Kidney (tissue), 14 donors: ENCODE measurements around the gene KDM4C. TPM values are rescaled to one million over a fixed set of nuclear protein-coding genes. Genes with fewer than 3 reads are reported as not detected.
A peak's percentile ranks its signal among the peaks of the same experiment; 100 is the strongest.

Source experiments
- DNase-seq, 5 donors: peaks; one replicate each; pipeline ENCODE4 v3.0.0-alpha.2; 2013 to 2020
- FAIRE-seq: peaks from 2 replicates; lab custom pipeline; 2012; peaks lifted over from hg19 to GRCh38; lab: Jason Lieb, UNC
- H3K27ac ChIP-seq, 2 donors: one replicate each; pipeline ENCODE4 v1.7.0; 2013; ENCODE audit warnings: low read depth in 2 of 2, low read length in 2 of 2, inconsistent platforms in 1 of 2
- H3K27me3 ChIP-seq: one replicate; pipeline ENCODE4 v1.7.1; 2013; ENCODE audit warnings: low read length, inconsistent platforms; ENCODE audit not compliant: control insufficient read depth, insufficient read depth
- H3K36me3 ChIP-seq, 3 donors: one replicate each; pipeline versions ENCODE4 v1.7.0 to v1.7.1; 2013; ENCODE audit warnings: low read length in 3 of 3, control low read depth in 1 of 3, inconsistent platforms in 1 of 3; ENCODE audit not compliant: insufficient read depth in 3 of 3, control insufficient read depth in 2 of 3
- H3K4me1 ChIP-seq, 3 donors: one replicate each; pipeline versions ENCODE4 v1.7.0 to v1.7.1; 2013; ENCODE audit warnings: low read length in 3 of 3, inconsistent platforms in 1 of 3, low read depth in 1 of 3; ENCODE audit not compliant: control insufficient read depth in 2 of 3, insufficient read depth in 2 of 3
- H3K4me3 ChIP-seq, 3 donors: one replicate each; pipeline versions ENCODE4 v1.7.0 to v1.8.1; 2013; ENCODE audit warnings: low read length in 3 of 3, control low read depth in 1 of 3, inconsistent platforms in 1 of 3
- H3K9ac ChIP-seq, 3 donors: one replicate each; pipeline versions ENCODE4 v1.7.0 to v1.7.1; 2013; ENCODE audit warnings: low read length in 3 of 3, control low read depth in 1 of 3, inconsistent platforms in 1 of 3
- H3K9me3 ChIP-seq, 3 donors: one replicate each; pipeline versions ENCODE4 v1.7.0 to v1.7.1; 2013; ENCODE audit warnings: low read length in 3 of 3, control low read depth in 1 of 3, inconsistent platforms in 1 of 3; ENCODE audit not compliant: control insufficient read depth in 2 of 3, insufficient read depth in 1 of 3
- CTCF ChIP-seq: IDR thresholded peaks from 3 replicates; pipeline ENCODE4 v1.5.1; 2012; ENCODE audit warnings: mild to moderate bottlenecking, moderate library complexity, borderline replicate concordance; ENCODE audit not compliant: insufficient read depth; ENCODE audit errors: extremely low read depth
- intact Hi-C: fragments of 100-400 bp; cut with DNase I; formaldehyde crosslinking; loops from one replicate; pipeline ENCODE4 v1.11.1; 2022
- polyA plus RNA-seq: library from polyadenylated mRNA; stranded (reverse); fragments of 350-450 nt; fragmentation: Illumina TruSeq; extraction: RNeasy Lipid Tissue Mini Kit (QIAGEN cat#74804); gene quantifications from one replicate; pipeline ENCODE4 v1.2.3, GENCODE V29; 2014; ENCODE audit warnings: low read depth, low replicate concordance; ENCODE audit not compliant: insufficient read depth
- total RNA-seq: library from RNA; stranded (reverse); fragmentation: NEBNext Ultra II Directional; extraction: Animal tissue kit (Norgen Biotek cat#: 25700); gene quantifications from one replicate; pipeline ENCODE4 v1.2.1, GENCODE V29; 2021
- donor health status: control.
- donor health status: control.
- donor health status: control.
- donor health status: control.
- donor health status: control.
- donor health status: DM: yes; HTN: yes; CAD: no.
- donor health status: Normal renal cell carcinoma (clear cell type).

KDM4C gene
- total and polyA plus RNA-seq, 2 donors from 2014 or later, result 7.1 to 47.1 TPM

GRCh38 chr9:7009065-7009464 lies 251.3 kb downstream of the KDM4C start:
- Histone ChIP-seq H3K9me3 (no peaks in the 10 kb centered on the region), H3K4me1 (peaks cover 0 to 4% (median 2%) of the 10 kb centered on the region in 3 donors), H3K27ac (no peak overlapping the region), H3K9ac (no peak overlapping the region), H3K4me3 (no peak overlapping the region), H3K36me3 (peaks cover 0 to 12% (median 4%) of the 10 kb centered on the region in 3 donors), H3K27me3 (no peaks in the 10 kb centered on the region)
- DNase-seq (no peak), FAIRE-seq (no peak)
- intact Hi-C loops, result no loop called here
- TF ChIP-seq CTCF, result no peak

- H3K9ac ChIP-seq, result no peak overlapping the region
- no peaks in the 10 kb centered on the region for H3K27me3 ChIP-seq
- TF ChIP-seq CTCF, result no peak
- H3K36me3 ChIP-seq, result peaks cover 0 to 12% (median 4%) of the 10 kb centered on the region in 3 donors
- intact Hi-C loops, result no loop called here
- H3K4me1 ChIP-seq, result peaks cover 0 to 4% (median 2%) of the 10 kb centered on the region in 3 donors
- H3K4me3 ChIP-seq, result no peak overlapping the region
- H3K27ac ChIP-seq, result peak overlapping the region in 1 of 2 donors; percentile 25
- no peak for FAIRE-seq
- H3K9me3 ChIP-seq, result no peaks in the 10 kb centered on the region
- DNase-seq, result peak in 1 of 5 donors; percentile 10
Observed at GRCh38 chr9:7011395-7012067, 253.8 kb downstream of the KDM4C start.

- no peak for DNase-seq
- Histone ChIP-seq H3K9me3 (no peaks in the 10 kb centered on the region), H3K36me3 (no peaks in the 10 kb centered on the region), H3K4me1 (no peaks in the 10 kb centered on the region), H3K9ac (no peak overlapping the region), H3K4me3 (no peak overlapping the region), H3K27me3 (no peaks in the 10 kb centered on the region), H3K27ac (peak overlapping the region in 1 of 2 donors; percentile 14)
- intact Hi-C loops, result no loop called here
- TF ChIP-seq CTCF, result no peak
- no peak for FAIRE-seq
Observed at GRCh38 chr9:7027996-7028395, 270.2 kb downstream of the KDM4C start.
